SK-N-SH treated with all-trans-retinoic acid at 6 μM for 48 hours (cell line): ENCODE results near the gene SARNP.

Source experiments
- ATAC-seq: fragments of 200-7000 bp; cut with Tn5 transposase; 3 replicates; pipeline ENCODE4 v1.9.1; 2020; ENCODE audit warnings: mild to moderate bottlenecking, moderate library complexity
- ARNTL ChIP-seq: fragments of 450-650 bp; formaldehyde crosslinking; IDR thresholded peaks from 2 replicates; pipeline ENCODE4 v1.5.0; 2020; ENCODE audit warnings: low read depth, mild to moderate bottlenecking, moderate library complexity, borderline replicate concordance
- BACH2 ChIP-seq: fragments of 250-450 bp; sonication (Bioruptor Pico); IDR thresholded peaks from 2 replicates; pipeline ENCODE4 v1.9.0; 2021; ENCODE audit warnings: mild to moderate bottlenecking, borderline replicate concordance
- CREB5 ChIP-seq: fragments of 250-450 bp; sonication (Bioruptor Pico); IDR thresholded peaks from 2 replicates; pipeline ENCODE4 v1.5.1; 2020; ENCODE audit warnings: low read depth, mild to moderate bottlenecking, moderate library complexity
- CSRNP3 ChIP-seq: fragments of 250-450 bp; sonication (Bioruptor Pico); IDR thresholded peaks from 2 replicates; pipeline ENCODE4 v1.5.1; 2021; ENCODE audit warnings: mild to moderate bottlenecking, moderate library complexity
- ESRRG ChIP-seq: fragments of 250-450 bp; sonication (Bioruptor Pico); IDR thresholded peaks from 2 replicates; pipeline ENCODE4 v1.6.1; 2021; ENCODE audit warnings: mild to moderate bottlenecking
- GLIS3 ChIP-seq: fragments of 250-450 bp; sonication (Bioruptor Pico); IDR thresholded peaks from 2 replicates; pipeline ENCODE4 v1.5.0; 2020; ENCODE audit warnings: mild to moderate bottlenecking, moderate library complexity
- ISL1 ChIP-seq: fragments of 250-450 bp; sonication (Bioruptor Pico); IDR thresholded peaks from 2 replicates; pipeline ENCODE4 v2.1.2; 2022; ENCODE audit warnings: mild to moderate bottlenecking, moderate library complexity
- OSR1 ChIP-seq: fragments of 250-450 bp; sonication (Bioruptor Pico); IDR thresholded peaks from 2 replicates; pipeline ENCODE4 v1.8.0; 2022; ENCODE audit warnings: moderate library complexity, mild to moderate bottlenecking, inconsistent platforms
- PATZ1 ChIP-seq: fragments of 250-450 bp; sonication (Bioruptor Pico); IDR thresholded peaks from 2 replicates; pipeline ENCODE4 v1.8.0; 2020; ENCODE audit warnings: mild to moderate bottlenecking, moderate library complexity, borderline replicate concordance
- POU6F1 ChIP-seq: fragments of 250-450 bp; sonication (Bioruptor Pico); IDR thresholded peaks from 2 replicates; pipeline ENCODE4 v1.8.0; 2021; ENCODE audit warnings: low read depth, mild to moderate bottlenecking, moderate library complexity, borderline replicate concordance
- PPARA ChIP-seq: fragments of 250-450 bp; sonication (Bioruptor Pico); IDR thresholded peaks from 2 replicates; pipeline ENCODE4 v1.5.0; 2020; ENCODE audit warnings: mild to moderate bottlenecking, borderline replicate concordance
- RARB ChIP-seq: fragments of 250-450 bp; sonication (Bioruptor Pico); IDR thresholded peaks from 2 replicates; pipeline ENCODE4 v1.8.0; 2021; ENCODE audit warnings: mild to moderate bottlenecking, moderate library complexity
- SNAI2 ChIP-seq: fragments of 250-450 bp; sonication (Bioruptor Pico); IDR thresholded peaks from 2 replicates; pipeline ENCODE4 v1.5.0; 2020; ENCODE audit warnings: mild to moderate bottlenecking, moderate library complexity
- TCF4 ChIP-seq: fragments of 250-450 bp; sonication (Bioruptor Pico); IDR thresholded peaks from 2 replicates; pipeline ENCODE4 v1.8.0; 2021; ENCODE audit warnings: mild to moderate bottlenecking, moderate library complexity, borderline replicate concordance
- TOX ChIP-seq: fragments of 250-450 bp; sonication (Bioruptor Pico); IDR thresholded peaks from 2 replicates; pipeline ENCODE4 v1.8.0; 2021; ENCODE audit warnings: mild to moderate bottlenecking, moderate library complexity, borderline replicate concordance
- TSHZ2 ChIP-seq: fragments of 250-450 bp; sonication (Bioruptor Pico); IDR thresholded peaks from 2 replicates; pipeline ENCODE4 v1.5.0; 2020; ENCODE audit warnings: mild to moderate bottlenecking, moderate library complexity
- ZC3H10 ChIP-seq: fragments of 250-450 bp; sonication (Bioruptor Pico); IDR thresholded peaks from 2 replicates; pipeline ENCODE4 v1.5.1; 2021; ENCODE audit warnings: mild to moderate bottlenecking, moderate library complexity
- ZFP3 ChIP-seq: fragments of 250-450 bp; sonication (Bioruptor Pico); IDR thresholded peaks from 2 replicates; pipeline ENCODE4 v1.5.0; 2020; ENCODE audit warnings: mild to moderate bottlenecking, moderate library complexity
- ZNF565 ChIP-seq: fragments of 450-650 bp; formaldehyde crosslinking; conservative IDR thresholded peaks from 2 replicates; pipeline ENCODE4 v1.5.0; 2020; ENCODE audit warnings: low read depth, mild to moderate bottlenecking, moderate library complexity
- ZNF70 ChIP-seq: fragments of 450-650 bp; formaldehyde crosslinking; IDR thresholded peaks from 2 replicates; pipeline ENCODE4 v1.5.0; 2020; ENCODE audit warnings: mild to moderate bottlenecking, moderate library complexity
- ZNF8 ChIP-seq: fragments of 450-650 bp; formaldehyde crosslinking; IDR thresholded peaks from 2 replicates; pipeline ENCODE4 v1.5.0; 2020; ENCODE audit warnings: mild to moderate bottlenecking, moderate library complexity

The SARNP gene

GRCh38 chr12:55845361-55845760 lies 27.8 kb upstream of the SARNP start:
- ATAC-seq, result no peak
- TF ChIP-seq ZNF565 (CRISPR knock-in tag) (no peak), PATZ1 (CRISPR knock-in tag) (no peak), RARB (CRISPR knock-in tag) (no peak), CSRNP3 (CRISPR knock-in tag) (no peak), ZNF8 (CRISPR knock-in tag) (no peak), TOX (no peak), ESRRG (CRISPR knock-in tag) (no peak), TCF4 (CRISPR knock-in tag) (no peak), BACH2 (CRISPR knock-in tag) (no peak), ISL1 (CRISPR knock-in tag) (no peak), ZFP3 (CRISPR knock-in tag) (no peak), PPARA (CRISPR knock-in tag) (no peak), ARNTL (CRISPR knock-in tag) (no peak), TSHZ2 (CRISPR knock-in tag) (no peak), ZNF70 (CRISPR knock-in tag) (no peak), SNAI2 (no peak), CREB5 (CRISPR knock-in tag) (no peak)

GRCh38 chr12:55844961-55845360 lies 27.4 kb upstream of the SARNP start:
- no peak for ATAC-seq
- TF ChIP-seq TOX (no peak), ZC3H10 (CRISPR knock-in tag) (no peak), ZFP3 (CRISPR knock-in tag) (no peak), ZNF70 (CRISPR knock-in tag) (no peak), RARB (CRISPR knock-in tag) (no peak), CSRNP3 (CRISPR knock-in tag) (no peak), ISL1 (CRISPR knock-in tag) (no peak), SNAI2 (no peak), ESRRG (CRISPR knock-in tag) (no peak), GLIS3 (CRISPR knock-in tag) (no peak), ZNF565 (CRISPR knock-in tag) (no peak), TSHZ2 (CRISPR knock-in tag) (no peak), OSR1 (CRISPR knock-in tag) (no peak), POU6F1 (CRISPR knock-in tag) (no peak), CREB5 (CRISPR knock-in tag) (no peak)
